Prostate gland (tissue), 2 donors: ENCODE measurements around the gene HUS1.

Experiments
- POLR2A ChIP-seq: fragments of 450-650 bp; IDR thresholded peaks from one replicate; pipeline ENCODE4 v1.6.1; 2016; ENCODE audit warnings: antibody characterized with exemption, mild to moderate bottlenecking
- TF ChIP-seq, protein P1 (sequence below), 4 experiments: fragments of 200-600 bp in 2 of 4; fragments of 450-650 bp in 2 of 4; sonication (generic) in 2 of 4; IDR thresholded peaks; 1 replicate in 3 of 4; 2 replicates in 1 of 4; pipeline ENCODE4 v1.5.1; 2016 to 2019; ENCODE audit warnings: antibody characterized with exemption in 4 of 4, mild to moderate bottlenecking in 2 of 4, moderate library complexity in 2 of 4

DNA sequence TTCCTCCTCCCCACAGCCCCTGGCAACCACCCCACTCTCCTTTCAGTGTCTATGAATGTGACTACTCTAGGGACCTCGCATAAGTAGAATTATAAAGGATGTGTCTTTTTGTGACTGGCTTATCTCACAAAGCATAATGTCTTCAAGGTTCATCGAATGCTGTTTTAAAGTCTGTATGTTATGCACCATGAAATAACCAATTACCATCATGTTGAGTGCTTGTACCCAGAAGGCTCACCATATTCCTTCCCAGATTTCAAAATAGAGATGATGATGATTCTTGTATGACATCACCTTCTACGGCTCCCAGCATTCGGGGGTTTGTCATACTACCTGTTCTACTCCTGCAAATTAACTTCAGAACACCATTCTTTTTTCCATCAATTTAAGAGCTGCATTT is 43.1 kb downstream of the HUS1 start:
- TF ChIP-seq, protein P1, sequence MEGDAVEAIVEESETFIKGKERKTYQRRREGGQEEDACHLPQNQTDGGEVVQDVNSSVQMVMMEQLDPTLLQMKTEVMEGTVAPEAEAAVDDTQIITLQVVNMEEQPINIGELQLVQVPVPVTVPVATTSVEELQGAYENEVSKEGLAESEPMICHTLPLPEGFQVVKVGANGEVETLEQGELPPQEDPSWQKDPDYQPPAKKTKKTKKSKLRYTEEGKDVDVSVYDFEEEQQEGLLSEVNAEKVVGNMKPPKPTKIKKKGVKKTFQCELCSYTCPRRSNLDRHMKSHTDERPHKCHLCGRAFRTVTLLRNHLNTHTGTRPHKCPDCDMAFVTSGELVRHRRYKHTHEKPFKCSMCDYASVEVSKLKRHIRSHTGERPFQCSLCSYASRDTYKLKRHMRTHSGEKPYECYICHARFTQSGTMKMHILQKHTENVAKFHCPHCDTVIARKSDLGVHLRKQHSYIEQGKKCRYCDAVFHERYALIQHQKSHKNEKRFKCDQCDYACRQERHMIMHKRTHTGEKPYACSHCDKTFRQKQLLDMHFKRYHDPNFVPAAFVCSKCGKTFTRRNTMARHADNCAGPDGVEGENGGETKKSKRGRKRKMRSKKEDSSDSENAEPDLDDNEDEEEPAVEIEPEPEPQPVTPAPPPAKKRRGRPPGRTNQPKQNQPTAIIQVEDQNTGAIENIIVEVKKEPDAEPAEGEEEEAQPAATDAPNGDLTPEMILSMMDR (IDR thresholded peaks at IDR 0.05): no peak
- TF ChIP-seq POLR2A: no peak
